IMR-90 (cell line): ENCODE data around the gene XCR1. TPM values are rescaled to one million over a fixed set of nuclear protein-coding genes. Genes with fewer than 3 reads are reported as not detected.

Source experiments
- ATAC-seq: fragments of 200-7000 bp; cut with Tn5 transposase; 2 replicates; pipeline ENCODE4 v1.9.1; 2020; ENCODE audit warnings: low read depth, mild to moderate bottlenecking, moderate library complexity
- BruUV-seq: library from RNA; stranded (reverse); fragments of 400-500 nt; replicated peaks from 2 replicates; lab custom pipeline; 2021; lab: Mats Ljungman, UMichigan
- CTCF ChIA-PET: fragments of 300-600 bp; formaldehyde crosslinking; extraction: SDS; loops from one replicate; lab custom pipeline; 2021; ENCODE audit warnings: antibody characterized with exemption; lab: Yijun Ruan, JAX
- POLR2A ChIA-PET: fragments of 300-600 bp; sonication (Branson Sonifier 250); formaldehyde crosslinking; loops from one replicate; lab custom pipeline; 2022; ENCODE audit warnings: antibody characterized with exemption; ENCODE audit not compliant: unreplicated experiment; lab: Charles Lee
- DNase-seq: peaks from one replicate; pipeline ENCODE4 v3.0.0; 2013
- H2AFZ ChIP-seq: replicated peaks from 2 replicates; pipeline ENCODE3; 2013; ENCODE audit warnings: low read length, mild to moderate bottlenecking; ENCODE audit not compliant: poor library complexity
- H2AK5ac ChIP-seq: 2 replicates; pipeline ENCODE4 v1.6.1; 2013; ENCODE audit warnings: low read depth, low read length, inconsistent platforms
- H2AK9ac ChIP-seq: replicated peaks from 2 replicates; pipeline ENCODE3; 2013; ENCODE audit warnings: mild to moderate bottlenecking, low read depth, low read length, moderate library complexity; ENCODE audit not compliant: poor library complexity
- H2BK120ac ChIP-seq: 2 replicates; pipeline ENCODE4 v1.6.1; 2013; ENCODE audit warnings: low read depth, low read length, inconsistent platforms
- H2BK15ac ChIP-seq: 3 replicates; pipeline ENCODE4 v1.6.1; 2013; ENCODE audit warnings: low read depth, low read length, inconsistent platforms
- H2BK20ac ChIP-seq: 2 replicates; pipeline ENCODE4 v1.6.1; 2013; ENCODE audit warnings: low read depth, mild to moderate bottlenecking, inconsistent platforms, low read length, moderate library complexity
- H2BK5ac ChIP-seq: 2 replicates; pipeline ENCODE4 v1.6.1; 2013; ENCODE audit warnings: mild to moderate bottlenecking, low read depth, low read length, inconsistent platforms; ENCODE audit not compliant: poor library complexity, severe bottlenecking
- H3K14ac ChIP-seq: replicated peaks from 2 replicates; pipeline ENCODE4 v1.6.1; 2013; ENCODE audit warnings: low read depth, low read length, inconsistent platforms
- H3K18ac ChIP-seq: 2 replicates; pipeline ENCODE4 v1.6.1; 2013; ENCODE audit warnings: low read depth, low read length, control low read depth
- H3K23ac ChIP-seq: 2 replicates; pipeline ENCODE4 v1.6.1; 2013; ENCODE audit warnings: low read depth, low read length, inconsistent platforms
- H3K27ac ChIP-seq: 2 replicates; pipeline ENCODE4 v1.5.1; 2013; ENCODE audit warnings: mild to moderate bottlenecking, control low read depth, low read length; ENCODE audit not compliant: insufficient read depth
- H3K27me3 ChIP-seq: 2 replicates; pipeline ENCODE4 v1.6.1; 2013; ENCODE audit warnings: low read length; ENCODE audit not compliant: control insufficient read depth, insufficient read depth
- H3K36me3 ChIP-seq: 2 replicates; pipeline ENCODE4 v1.6.1; 2013; ENCODE audit warnings: low read length, mixed read lengths; ENCODE audit not compliant: control insufficient read depth, insufficient read depth
- H3K4ac ChIP-seq: 2 replicates; pipeline ENCODE4 v1.6.1; 2013; ENCODE audit warnings: low read depth, low read length, inconsistent platforms
- H3K4me1 ChIP-seq: 2 replicates; pipeline ENCODE4 v1.6.1; 2013; ENCODE audit warnings: low read length, mixed read lengths; ENCODE audit not compliant: control insufficient read depth, insufficient read depth
- H3K4me2 ChIP-seq: 2 replicates; pipeline ENCODE4 v1.6.1; 2013; ENCODE audit warnings: low read depth, mild to moderate bottlenecking, control low read depth, low read length, moderate library complexity
- H3K4me3 ChIP-seq: 2 replicates; pipeline ENCODE4 v1.5.1; 2013; ENCODE audit warnings: low read depth, mild to moderate bottlenecking, control low read depth, low read length, moderate library complexity; ENCODE audit not compliant: insufficient read depth
- H3K56ac ChIP-seq: 2 replicates; pipeline ENCODE4 v1.6.1; 2013; ENCODE audit warnings: low read length, inconsistent platforms; ENCODE audit not compliant: insufficient read depth; ENCODE audit errors: extremely low read depth
- H3K79me1 ChIP-seq, 2 experiments: 2 replicates each; pipeline ENCODE4 v1.6.1; 2013; ENCODE audit warnings: low read length in 2 of 2, inconsistent platforms in 1 of 2, low read depth in 1 of 2
- H3K9ac ChIP-seq: 2 replicates; pipeline ENCODE4 v1.6.1; 2013; ENCODE audit warnings: low read depth, low read length, control low read depth
- H3K9me1 ChIP-seq: 2 replicates; pipeline ENCODE4 v1.6.1; 2013; ENCODE audit warnings: low read length, inconsistent platforms; ENCODE audit not compliant: insufficient read depth
- H3K9me3 ChIP-seq: 2 replicates; pipeline ENCODE4 v1.6.1; 2013; ENCODE audit warnings: low read length; ENCODE audit not compliant: control insufficient read depth, insufficient read depth
- H4K20me1 ChIP-seq: 2 replicates; pipeline ENCODE4 v1.6.1; 2013; ENCODE audit warnings: low read length, inconsistent platforms; ENCODE audit not compliant: insufficient read depth
- H4K5ac ChIP-seq: 2 replicates; pipeline ENCODE4 v1.6.1; 2013; ENCODE audit warnings: mild to moderate bottlenecking, low read depth, low read length, control low read depth
- H4K8ac ChIP-seq, 2 experiments: 2 replicates each; pipeline ENCODE4 v1.6.1; 2013; ENCODE audit warnings: low read depth in 2 of 2, low read length in 2 of 2, control low read depth in 1 of 2, inconsistent platforms in 1 of 2
- H4K91ac ChIP-seq: 2 replicates; pipeline ENCODE4 v1.6.1; 2013; ENCODE audit warnings: low read depth, low read length, inconsistent platforms; ENCODE audit not compliant: insufficient read depth
- BHLHE40 ChIP-seq: fragments of 150-350 bp; IDR thresholded peaks from 2 replicates; pipeline ENCODE4 v1.6.1; 2016; ENCODE audit warnings: mild to moderate bottlenecking, low read depth, low read length
- CHD1 ChIP-seq: IDR thresholded peaks from 2 replicates; pipeline ENCODE4 v1.6.1; 2012; ENCODE audit warnings: low read depth, low read length, improper control_type of control experiment
- CTCF ChIP-seq: conservative IDR thresholded peaks from 2 replicates; pipeline ENCODE4 v1.5.1; 2012; ENCODE audit warnings: mild to moderate bottlenecking, low read depth, low read length, improper control_type of control experiment
- ELK1 ChIP-seq: fragments of 150-350 bp; IDR thresholded peaks from 2 replicates; pipeline ENCODE4 v1.6.1; 2016; ENCODE audit warnings: low read depth, mild to moderate bottlenecking, low read length, moderate library complexity, borderline replicate concordance
- MAZ ChIP-seq: IDR thresholded peaks from 2 replicates; pipeline ENCODE4 v1.6.1; 2012; ENCODE audit warnings: low read depth, mild to moderate bottlenecking, low read length, improper control_type of control experiment, moderate library complexity, borderline replicate concordance
- MXI1 ChIP-seq: IDR thresholded peaks from 2 replicates; pipeline ENCODE4 v1.6.1; 2012; ENCODE audit warnings: low read depth, mild to moderate bottlenecking, low read length, moderate library complexity, borderline replicate concordance
- NFE2L2 ChIP-seq: fragments of 150-350 bp; IDR thresholded peaks from 2 replicates; pipeline ENCODE4 v1.6.1; 2016; ENCODE audit warnings: low read depth, mild to moderate bottlenecking, low read length
- SMC3 ChIP-seq: fragments of 150-350 bp; IDR thresholded peaks from 2 replicates; pipeline ENCODE4 v1.6.1; 2016; ENCODE audit warnings: low read depth, mild to moderate bottlenecking, antibody characterized with exemption, low read length, moderate library complexity
- WGBS, 2 experiments: methylation state at CpG; one replicate each; pipeline versions ENCODE4 v1.1.5 to v1.1.7; 2013; ENCODE audit warnings: missing lambda C conversion rate in 2 of 2; ENCODE audit not compliant: insufficient read length in 1 of 2; ENCODE audit errors: extremely low coverage in 2 of 2; 5-methylcytosine and 5-hydroxymethylcytosine counted together
- dilution Hi-C: fragments of 300-500 bp; cut with HindIII; formaldehyde crosslinking; loops from one replicate; pipeline ENCODE4 v1.14.3; 2018; ENCODE audit warnings: low sequenced_read_pairs; ENCODE audit not compliant: unreplicated experiment
- in situ Hi-C: fragments of 300-500 bp; cut with MboI; formaldehyde crosslinking; loops from 3 replicates; pipeline ENCODE4 v1.14.3; 2019; ENCODE audit warnings: low sequenced_read_pairs, inconsistent platforms, mixed read lengths
- intact Hi-C: fragments of 100-400 bp; cut with micrococcal nuclease; formaldehyde crosslinking; loops from 2 replicates; pipeline ENCODE4 v1.10.0; 2022
- polyA plus RNA-seq, 3 experiments: library from polyadenylated mRNA; depleted of rRNA; stranded (reverse); fragments of >200 nt; gene quantifications; 2 replicates each; pipeline ENCODE4 v1.2.3, GENCODE V29; 2012; ENCODE audit warnings: low replicate concordance in 1 of 3
- total RNA-seq: library from RNA; depleted of rRNA; stranded (reverse); fragments of >200 nt; gene quantifications from 2 replicates; pipeline ENCODE4 v1.2.3, GENCODE V29; 2012

XCR1 gene
- total and polyA plus RNA-seq, 2 of the 4 experiments (the other 2 are of a cell fraction) = not detected

- POLR2A ChIA-PET = no interaction called here
These were observed 35.4 kb upstream of the XCR1 start for GRCh38 chr3:46062679-46063078.

More at GRCh38 chr3:46062679-46063078, 35.4 kb upstream of the XCR1 start:
- peaks cover 42% of the 10 kb centered on the region for H3K27me3 ChIP-seq
- dilution Hi-C loops = no loop called here
- peak; percentile 35; the same call in 1 of the 2 replicates for ATAC-seq
- H2BK5ac ChIP-seq = no peak overlapping the region
- H3K4me1 ChIP-seq = no peaks in the 10 kb centered on the region
- no peaks in the 10 kb centered on the region; the same call in 1 of the 2 replicates for H3K9me1 ChIP-seq
- H2BK15ac ChIP-seq = no peak overlapping the region
- H3K9me3 ChIP-seq = no peaks in the 10 kb centered on the region
- no peak overlapping the region for H3K9ac ChIP-seq
- TF ChIP-seq BHLHE40 (no peak), CHD1 (no peak), NFE2L2 (no peak), ELK1 (no peak), MAZ (no peak), MXI1 (no peak), CTCF (no peak), SMC3 (no peak)
- H2BK20ac ChIP-seq = no peak overlapping the region
- intact Hi-C loops = no loop called here
- no peak overlapping the region for H3K18ac ChIP-seq
- DNase-seq = no peak
- no TSS peak for BruUV-seq
- no peak overlapping the region for H3K4me3 ChIP-seq
- H3K23ac ChIP-seq = no peak overlapping the region
- H3K14ac ChIP-seq = no peak overlapping the region
- no peak overlapping the region for H4K5ac ChIP-seq
- no peak overlapping the region for H3K4me2 ChIP-seq
- no CpG with 5 or more reads among the region's 2 CpGs for WGBS, 2 experiments
- no peak overlapping the region for H2AK5ac ChIP-seq
- no peak overlapping the region for H3K4ac ChIP-seq
- H2BK120ac ChIP-seq = no peak overlapping the region
- H2AK9ac ChIP-seq = no peak overlapping the region
- H2AFZ ChIP-seq = no peak overlapping the region
- H3K27ac ChIP-seq = no peak overlapping the region
- no peak overlapping the region for H4K91ac ChIP-seq
- no peak overlapping the region for H3K56ac ChIP-seq
- in situ Hi-C loops = no loop called here
- no peaks in the 10 kb centered on the region for H3K79me1 ChIP-seq
- no peaks in the 10 kb centered on the region for H4K20me1 ChIP-seq
- CTCF ChIA-PET = interaction anchor here (1.0 kb wide), 1 partner anchor 123 kb away, joined by 3 read pairs; no protein-coding TSS in a partner anchor
- no peaks in the 10 kb centered on the region for H3K36me3 ChIP-seq
- no peak overlapping the region for H4K8ac ChIP-seq
